ENCODE results near the gene RASSF9.

- TF ChIP-seq HDGF (IDR thresholded peaks at IDR 0.05; ENCODE audit: borderline replicate concordance) (no peak), PKNOX1 (IDR thresholded peaks at IDR 0.05) (no peak)
Measured at GRCh38 chr12:85883763-85884162, 47.6 kb upstream of the RASSF9 start.
